HG02973 (cell line): ENCODE measurements around the gene DACH1.

Experiments
- ATAC-seq: cut with Tn5 transposase; IDR thresholded peaks from one replicate; pipeline ENCODE4 v1.9.1; 2021; ENCODE audit warnings: moderate library complexity; ENCODE audit not compliant: unreplicated experiment

Gene DACH1

DNA sequence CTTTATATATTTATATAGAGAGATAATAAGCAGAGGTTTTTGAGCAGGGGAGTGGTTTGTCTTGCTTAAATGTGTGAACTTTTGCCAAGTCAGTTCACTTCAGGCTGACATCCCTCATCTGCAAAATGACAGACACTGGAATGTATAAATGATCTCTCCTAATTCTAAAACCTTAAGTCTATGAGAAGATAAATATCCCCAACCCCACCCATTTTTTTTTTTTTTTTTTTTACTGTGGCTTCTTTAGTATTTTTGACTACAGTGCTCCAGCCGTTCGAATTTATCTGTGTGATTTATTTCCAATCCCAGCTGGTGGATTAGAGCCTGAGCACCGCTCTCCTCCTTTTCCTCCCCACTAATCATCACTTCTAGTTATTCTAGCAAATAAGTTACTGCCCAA lies 234.8 kb downstream of the DACH1 start:
- ATAC-seq: no peak

DNA sequence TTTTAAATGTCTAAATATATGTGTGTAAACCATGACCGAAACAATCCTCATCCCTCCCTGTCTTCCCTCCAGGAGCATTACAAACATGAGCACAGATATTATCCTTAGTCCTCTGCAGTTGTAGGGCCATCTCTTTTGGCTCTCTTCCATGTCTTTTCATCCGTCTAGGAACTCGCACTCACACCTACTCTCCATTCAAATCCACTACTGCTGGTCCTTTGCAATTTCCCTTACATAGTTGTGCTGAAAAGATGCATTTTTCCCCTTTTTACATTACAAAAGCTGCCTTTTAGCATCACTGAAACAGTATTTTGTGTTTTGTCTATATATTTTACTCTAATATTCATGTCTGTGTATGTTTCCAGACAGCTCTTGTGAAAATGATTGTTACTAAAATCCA lies 237.8 kb downstream of the DACH1 start:
- no peak for ATAC-seq

DNA sequence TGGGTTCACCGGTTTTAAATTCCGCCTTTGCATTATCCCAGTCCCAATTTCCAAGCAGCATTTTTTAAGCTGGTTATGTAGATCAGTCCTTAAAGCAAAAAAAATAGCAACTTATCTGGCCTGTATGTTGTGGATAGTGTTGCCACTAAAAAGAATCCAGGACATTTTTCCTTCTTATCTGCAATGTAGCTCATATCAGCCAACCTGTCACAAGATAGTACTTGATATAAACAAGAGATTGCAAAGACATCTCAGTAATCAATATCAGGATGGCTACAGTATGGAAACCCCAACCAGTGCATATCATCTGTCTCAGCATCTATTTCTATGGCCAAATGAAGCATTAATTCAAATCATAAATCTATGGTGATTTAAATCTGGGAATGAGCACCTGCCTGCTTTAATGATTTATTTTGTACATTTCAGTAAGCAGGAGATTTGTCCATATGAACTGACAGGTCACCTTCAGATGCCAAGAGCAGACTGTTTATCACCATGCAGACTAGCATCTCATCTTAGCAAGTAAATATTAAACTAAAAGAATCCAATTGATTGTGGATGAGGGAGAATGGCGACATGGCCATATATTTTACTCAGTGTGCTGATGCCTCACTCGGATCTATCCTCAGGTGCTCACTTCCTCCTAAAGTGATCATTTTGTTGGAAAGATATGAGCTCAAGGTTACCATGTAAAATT lies 240.4 kb downstream of the DACH1 start:
- no peak for ATAC-seq

DNA sequence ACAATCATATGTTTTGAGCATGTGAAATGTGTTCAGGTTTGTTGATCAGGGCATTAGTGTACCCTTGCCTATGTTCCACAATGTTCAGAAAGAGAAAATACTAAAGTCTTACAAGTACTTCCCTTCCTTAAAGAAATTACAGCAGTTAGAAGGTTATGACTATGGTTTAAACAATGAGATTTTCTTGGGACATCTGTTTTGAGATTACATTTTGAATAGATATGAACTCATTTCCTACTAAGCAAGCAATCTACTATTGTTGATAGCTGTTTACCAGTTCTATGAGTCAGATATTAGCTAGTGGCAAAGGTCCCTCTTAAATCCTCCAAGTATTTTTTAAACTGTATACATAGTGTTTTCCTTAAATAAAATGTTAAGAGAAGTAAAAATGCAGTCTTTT lies 241.3 kb downstream of the DACH1 start:
- ATAC-seq: no peak

DNA sequence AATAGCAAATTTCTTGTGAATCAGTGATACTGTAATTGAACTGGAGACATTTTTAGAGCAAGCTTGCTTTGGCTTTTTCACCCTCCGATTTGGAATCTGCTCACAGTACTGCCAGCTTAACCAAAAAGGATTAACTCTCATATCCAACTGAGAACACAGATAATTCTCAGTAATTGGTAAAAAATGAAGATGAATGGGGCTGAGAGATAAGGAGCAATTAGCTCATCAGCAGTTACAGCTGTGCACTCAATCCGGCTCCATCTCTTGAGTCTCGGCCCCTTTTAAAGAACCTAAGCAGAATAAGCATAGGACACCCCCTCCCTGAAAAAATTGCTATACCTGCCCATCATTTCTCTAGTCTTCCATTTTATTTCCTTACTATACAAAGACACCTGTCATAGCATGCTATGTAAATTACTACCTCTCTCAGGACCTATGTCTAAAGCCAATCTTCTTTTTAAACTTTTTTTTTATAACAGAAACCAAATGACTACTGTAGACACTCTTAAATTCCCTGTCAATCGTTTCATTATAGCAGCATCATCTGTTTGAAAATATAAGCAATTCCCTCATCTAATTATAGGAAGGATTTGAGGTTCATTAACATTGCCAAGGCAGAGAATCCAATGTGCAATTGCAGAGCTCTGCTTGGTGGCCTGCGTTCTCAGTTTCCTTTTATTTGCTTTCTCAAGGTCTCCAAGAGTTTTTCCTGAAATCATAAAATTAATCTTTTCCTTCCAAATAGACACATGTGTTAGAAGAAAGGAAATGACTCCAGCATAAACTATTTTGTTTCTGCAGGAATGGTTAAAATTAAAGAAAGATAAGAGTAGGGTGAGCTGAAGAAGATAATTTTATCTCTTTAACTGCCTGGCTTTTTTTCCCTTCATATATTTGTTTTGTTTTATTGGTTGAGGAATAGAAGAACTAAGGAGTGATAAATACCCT lies 242.1 kb downstream of the DACH1 start:
- ATAC-seq: no peak

DNA sequence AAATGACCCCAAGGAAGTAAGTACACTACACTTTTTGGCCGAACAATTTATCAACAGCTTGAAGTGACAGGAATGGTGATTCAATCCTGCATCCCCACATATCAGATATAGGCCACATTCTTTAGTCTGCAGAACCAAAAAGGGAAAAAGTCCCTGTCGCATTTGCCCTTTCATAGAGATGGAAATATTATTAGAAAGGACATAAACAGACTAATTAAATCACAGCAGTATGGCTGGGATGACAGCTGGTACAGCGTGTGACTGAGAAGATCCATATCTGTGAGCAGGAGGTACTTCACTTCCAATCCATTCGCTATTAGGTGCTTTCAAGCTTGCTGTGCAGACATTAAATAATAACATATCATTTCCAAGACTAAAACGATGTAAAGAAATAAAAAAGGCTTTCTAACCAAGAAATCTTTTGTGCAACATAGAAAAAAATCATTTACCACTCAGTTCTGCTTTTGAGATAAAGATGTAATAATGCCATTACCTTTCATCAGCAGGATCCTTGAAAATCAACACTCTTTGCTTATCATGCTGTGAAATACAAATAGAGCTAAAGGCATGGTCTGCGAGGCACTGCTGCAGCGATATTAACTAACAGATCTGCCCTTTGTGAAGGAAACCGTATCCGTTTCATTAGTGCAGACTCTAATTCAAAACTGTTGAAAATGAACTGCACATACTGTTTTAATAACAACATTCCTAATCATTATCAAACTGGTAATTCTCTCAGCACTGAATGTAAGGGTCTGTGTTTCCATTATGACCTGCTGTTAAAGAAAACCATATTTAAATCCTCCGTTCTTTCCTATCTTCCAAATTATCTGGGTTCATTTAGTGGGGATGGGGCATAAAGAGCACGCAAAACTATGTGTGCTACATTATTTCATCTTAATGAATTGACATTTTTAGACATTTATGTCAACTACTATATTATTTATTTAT lies 245.6 kb downstream of the DACH1 start:
- no peak for ATAC-seq

DNA sequence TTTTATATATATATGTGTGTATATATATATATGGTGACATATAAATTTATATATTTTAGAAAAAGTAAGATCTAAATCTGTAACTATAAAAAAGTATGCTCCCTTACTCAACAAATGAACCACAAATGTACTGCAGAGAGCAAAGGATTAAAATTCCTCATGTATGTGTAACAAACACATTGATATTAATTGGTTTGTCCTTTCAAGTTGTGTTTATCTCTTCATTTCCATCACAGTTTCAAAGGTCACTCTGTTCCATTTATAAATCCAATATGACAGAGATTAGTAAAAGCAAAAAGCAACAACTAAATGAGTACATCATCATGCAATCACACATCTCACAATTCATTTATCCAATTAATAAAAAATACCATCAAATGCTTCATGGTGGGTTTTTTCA lies 247.9 kb downstream of the DACH1 start:
- no peak for ATAC-seq

DNA sequence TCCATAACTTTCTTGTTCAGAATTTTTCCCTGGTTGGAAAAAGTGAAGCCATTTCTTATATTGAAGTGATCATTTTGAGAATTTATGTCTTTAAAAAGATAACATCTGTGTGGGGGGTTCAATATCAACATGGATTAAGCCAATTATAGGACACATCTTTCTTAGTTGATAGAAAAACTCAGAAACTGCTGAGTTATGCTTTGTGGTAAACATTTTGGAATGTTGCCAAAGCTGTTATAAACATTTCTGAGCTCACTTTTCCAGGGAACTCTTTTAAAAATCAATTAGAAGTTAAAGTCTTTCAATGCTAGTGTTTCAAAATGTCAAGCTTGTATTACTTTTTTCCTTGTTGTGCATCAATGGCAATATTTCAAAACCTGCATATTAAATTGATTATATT lies 248.8 kb downstream of the DACH1 start:
- ATAC-seq: no peak

DNA sequence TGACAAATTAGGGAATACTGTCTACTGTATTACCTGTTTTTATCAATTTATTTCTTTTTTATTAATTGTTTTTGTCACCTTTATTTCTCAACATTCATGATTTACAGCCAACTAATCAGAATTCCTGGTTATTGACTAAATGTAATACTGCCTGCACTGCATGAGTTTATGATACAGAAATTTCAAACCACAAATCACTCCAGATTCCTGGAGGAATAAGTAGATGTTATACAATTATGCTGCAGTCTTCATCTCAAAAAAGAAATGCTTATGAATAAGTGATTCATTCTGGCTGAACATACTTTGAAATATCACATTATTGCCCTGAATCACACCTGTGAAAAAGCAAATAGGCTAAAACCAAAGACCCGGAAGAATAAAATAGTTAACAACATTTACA lies 249.7 kb downstream of the DACH1 start:
- ATAC-seq: no peak

DNA sequence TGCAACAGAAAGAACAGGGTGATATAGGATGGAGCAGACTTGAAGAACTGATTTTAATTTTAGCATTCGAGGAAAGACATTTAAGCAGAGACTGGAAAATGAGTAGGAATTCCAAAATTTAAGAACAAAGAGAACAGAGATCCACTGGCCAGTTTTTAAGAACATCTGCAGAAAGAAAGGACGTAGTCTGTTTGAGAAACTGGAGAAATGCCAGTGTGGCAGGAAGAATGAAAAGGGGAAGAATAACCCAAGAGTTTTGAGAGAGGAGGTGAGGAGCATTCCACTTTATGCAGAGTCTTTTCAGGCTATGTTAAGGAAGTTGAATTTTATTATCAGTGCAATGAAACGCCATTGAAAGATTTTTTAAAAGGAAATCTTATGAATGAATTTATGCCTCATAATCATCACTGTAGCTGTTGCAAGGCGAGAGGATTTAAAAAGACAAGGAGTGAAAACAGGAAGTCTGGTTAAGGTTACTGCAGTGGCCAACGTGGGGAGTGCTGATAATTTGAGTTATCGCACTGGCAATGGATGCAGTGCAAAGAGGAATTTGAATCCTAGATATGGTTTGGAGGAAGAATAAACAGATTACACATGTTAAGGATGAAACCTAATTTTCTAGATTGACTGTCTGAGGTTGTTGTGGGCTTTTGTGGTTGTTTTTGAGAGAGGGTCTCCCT lies 253.8 kb downstream of the DACH1 start:
- ATAC-seq: no peak

DNA sequence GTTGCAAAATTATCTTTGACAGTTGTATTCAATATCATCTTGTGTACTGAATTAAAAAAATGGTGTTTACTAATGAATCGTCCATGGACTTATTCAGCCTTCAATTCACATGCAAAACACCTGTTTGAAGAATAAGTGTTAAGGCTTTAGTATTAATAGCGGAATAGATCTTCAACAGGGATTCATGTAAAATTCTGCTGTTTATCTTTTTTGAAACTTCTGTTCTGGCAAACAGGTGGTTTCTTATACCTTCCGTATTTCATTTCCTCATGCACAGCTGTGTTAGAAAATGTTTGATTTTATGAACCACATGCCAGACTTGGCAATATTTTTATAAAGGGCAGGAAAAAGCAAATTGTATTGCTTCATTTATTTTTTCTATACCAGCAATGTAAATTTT lies 255.7 kb downstream of the DACH1 start:
- ATAC-seq: no peak

DNA sequence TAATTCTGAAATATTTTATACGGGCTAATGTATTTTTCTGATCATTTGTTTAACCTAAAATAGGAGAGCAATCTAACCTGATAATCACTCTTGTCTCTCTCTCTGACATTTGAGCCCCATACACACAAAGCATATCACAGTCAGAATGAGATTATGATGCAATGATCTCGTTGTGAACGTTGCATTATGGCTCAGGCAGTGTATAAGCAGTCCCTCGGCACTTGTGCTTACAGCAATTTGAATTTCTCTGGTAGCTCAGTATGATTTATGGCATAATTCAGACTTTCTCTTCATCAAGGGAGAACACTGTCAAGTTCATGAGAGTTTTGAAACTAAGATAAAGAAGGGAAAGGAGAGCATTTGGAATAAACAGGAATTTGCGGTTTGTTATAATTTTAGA lies 256.1 kb downstream of the DACH1 start:
- ATAC-seq: no peak

DNA sequence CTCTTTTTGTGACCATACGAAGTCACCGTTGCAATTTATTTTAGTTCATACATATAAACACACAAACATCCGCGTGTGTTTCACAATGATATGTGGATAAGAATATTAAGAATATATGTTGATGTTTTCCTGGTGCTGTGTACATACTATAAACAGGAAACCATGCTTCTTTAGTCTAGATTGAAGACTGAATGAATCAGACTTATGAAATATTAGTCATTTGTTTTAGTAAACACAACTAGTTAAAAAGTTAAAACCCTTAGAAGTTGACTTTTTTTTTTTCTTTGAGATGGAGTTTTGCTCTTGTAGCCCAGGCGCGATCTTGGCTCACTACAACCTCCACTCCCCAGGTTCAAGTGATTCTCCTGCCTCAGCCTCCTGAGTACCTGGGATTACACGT lies 257.7 kb downstream of the DACH1 start:
- no peak for ATAC-seq

DNA sequence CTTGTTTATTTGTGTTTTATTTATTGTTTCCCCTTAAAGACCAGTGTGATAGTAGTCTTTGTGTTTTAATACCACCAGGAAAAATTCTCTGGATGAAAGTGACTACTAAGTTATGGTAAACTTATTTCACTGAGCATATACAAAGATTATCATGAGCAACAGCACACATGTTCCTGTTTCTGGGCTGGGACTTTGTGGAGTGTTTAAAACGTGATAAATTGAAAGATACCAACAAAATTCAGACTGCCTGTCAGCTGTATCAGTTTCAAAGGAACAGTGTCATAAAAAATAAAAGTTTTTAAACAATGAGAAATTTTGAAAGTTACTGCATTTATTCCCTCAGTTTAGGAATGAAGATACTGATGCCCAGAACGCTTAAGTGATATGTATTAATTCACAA lies 259.4 kb downstream of the DACH1 start:
- no peak for ATAC-seq

DNA sequence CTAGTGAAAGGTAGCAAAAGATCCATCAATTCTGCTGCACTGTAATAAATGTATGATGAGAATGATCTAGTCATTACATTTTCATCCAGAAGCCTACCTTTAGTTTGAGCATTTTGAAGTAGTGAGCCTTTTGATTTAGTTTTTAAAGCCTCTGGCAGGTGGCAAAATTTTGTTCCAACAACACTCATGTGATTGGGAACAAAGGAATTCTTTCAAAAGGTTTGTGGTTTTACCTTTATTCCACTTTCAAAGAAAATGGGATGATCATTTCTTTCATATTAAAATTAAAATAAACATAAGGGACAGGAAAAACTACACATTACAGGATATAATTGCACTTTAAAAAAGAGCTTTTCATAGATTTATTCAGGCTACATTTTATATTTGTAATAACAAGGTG lies 260.2 kb downstream of the DACH1 start:
- no peak for ATAC-seq

DNA sequence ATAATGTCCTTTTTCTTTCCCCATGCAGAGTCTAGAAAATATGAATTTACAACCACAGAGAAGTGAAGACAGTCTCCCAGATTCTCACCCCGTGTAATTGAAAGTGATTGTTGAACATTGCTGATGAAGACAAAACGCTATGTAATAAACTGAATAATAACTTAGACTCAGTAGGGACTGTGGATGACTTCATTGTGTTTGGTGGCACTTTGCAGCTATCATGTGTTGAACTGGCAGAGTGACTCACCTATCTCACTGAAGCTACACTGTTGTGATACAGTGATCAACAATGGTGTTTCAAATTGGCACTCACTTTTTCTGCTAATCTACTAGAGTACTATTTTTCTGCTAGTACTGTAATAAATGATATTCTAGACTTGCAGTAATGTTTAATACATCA lies 261.3 kb downstream of the DACH1 start:
- no peak for ATAC-seq

DNA sequence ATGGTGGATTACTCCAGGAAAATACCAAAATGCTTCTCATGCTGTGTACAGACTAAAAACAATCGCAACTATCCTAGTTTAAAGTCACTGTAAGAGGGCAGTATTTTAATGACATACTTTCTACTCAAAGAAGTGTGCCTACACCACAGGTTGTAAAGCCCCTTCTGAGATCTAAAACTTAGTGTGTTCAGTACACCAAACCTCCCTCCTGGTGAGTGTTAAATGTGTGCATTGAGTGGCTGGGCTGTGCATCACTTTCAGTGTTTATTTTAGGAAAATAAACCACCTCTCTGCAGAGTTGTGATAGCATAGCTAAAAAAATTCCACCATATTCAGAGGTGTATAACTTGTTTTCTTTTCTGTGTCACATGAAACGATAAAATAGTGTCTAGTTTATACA lies 263.7 kb downstream of the DACH1 start:
- ATAC-seq: no peak

DNA sequence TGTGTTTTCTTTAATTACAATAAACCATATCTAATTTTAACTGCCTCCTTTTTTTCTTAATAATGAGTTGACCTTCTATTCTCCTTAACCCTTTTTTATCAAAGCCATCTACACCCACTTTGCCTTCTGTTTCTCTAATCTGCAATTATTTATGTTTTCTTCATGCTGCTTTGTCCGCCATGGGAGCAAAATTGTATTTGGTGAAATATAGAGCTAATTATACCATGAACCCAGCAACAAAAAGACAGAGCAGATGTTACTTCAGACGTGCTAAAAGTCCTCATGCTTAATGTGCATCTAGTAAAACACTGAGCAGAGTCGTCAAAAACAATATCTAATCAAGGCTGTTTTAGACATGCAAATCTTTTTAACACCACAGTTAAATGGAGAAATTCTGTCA lies 264.7 kb downstream of the DACH1 start:
- no peak for ATAC-seq

DNA sequence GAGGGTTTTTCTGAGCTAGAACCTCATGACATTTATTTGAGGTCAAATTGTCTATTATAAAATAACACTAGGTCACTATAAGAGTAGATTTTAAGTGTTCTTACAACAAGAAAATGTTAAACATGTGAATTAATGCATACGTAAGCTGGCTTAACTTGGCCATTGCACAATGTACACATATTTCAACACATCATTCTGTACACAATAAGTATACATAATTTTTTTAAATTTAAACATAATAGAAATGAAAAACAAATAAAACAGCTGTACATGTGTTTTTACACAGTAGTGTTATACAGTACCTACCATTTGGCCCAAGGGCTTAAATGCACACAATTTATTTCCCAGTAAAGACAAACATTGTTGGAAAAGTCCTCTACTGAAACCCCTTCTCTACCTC lies 269.9 kb downstream of the DACH1 start:
- ATAC-seq: no peak

DNA sequence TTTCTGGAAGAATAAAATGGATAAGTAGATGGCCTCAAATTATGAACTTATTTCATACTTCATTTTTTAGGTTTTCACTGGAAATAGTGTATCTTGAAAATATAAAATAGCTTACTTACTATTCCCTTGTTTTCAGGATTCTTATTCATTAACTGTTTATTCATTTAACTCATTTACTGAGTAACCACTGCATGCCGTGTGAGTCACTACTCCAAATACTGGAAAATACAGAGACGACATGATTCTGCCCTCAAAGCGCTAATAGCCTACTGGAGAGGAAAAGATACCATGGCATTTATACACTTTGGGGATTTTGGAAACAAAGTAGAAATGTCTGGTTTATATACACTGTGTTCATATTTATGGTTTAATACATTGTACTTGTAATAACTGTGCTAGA lies 270.9 kb downstream of the DACH1 start:
- no peak for ATAC-seq

DNA sequence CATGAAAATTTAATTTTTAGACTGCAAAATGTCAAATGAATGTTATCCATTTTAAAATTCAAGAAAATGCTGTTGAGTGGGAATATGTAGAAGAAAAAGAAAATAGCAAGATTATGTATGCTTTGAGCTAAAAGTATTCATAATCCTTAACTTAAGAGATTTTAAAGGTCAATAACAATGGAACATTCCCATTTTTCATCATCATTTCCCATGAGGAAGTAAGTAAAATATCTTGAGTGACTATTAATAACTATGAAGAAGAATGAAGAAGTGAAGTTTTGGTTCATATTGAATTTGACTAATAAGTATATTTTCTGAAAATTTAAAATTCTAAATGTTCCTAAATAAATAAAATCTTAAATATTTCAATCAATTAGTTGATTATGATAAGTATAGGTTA lies 273.4 kb downstream of the DACH1 start:
- ATAC-seq: no peak
